Erythroblast (primary cell): ENCODE results near the gene LAMA4.

ENCODE experiments used
- GATA1 ChIP-seq: IDR thresholded peaks from 2 replicates; pipeline ENCODE4 v1.6.1; 2011; ENCODE audit warnings: low read depth, mild to moderate bottlenecking, control low read depth, low read length, moderate library complexity
- POLR2A ChIP-seq: IDR thresholded peaks from 2 replicates; pipeline ENCODE4 v1.6.1; 2011; ENCODE audit warnings: mild to moderate bottlenecking, low read length

DNA sequence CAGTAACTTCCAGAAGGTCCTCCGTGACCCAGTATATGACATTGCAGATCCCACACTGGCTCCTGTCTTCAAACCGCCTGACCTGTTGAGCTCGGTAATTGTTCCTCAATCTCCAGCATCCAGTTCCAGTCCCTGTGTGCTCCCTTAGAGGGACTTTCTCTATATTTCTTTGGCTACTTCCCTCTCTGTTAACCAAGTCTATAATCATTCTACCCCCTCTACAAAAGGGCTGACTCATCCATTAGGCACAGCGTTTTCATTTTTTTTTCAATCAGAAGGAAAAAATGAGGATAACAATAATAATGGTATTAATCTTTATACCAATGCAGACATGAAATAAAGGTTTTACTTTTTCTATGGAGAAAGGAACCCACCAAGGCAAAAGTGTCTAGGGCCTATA lies 97.7 kb downstream of the LAMA4 start:
- TF ChIP-seq POLR2A (no peak), GATA1 (no peak)
